Fibroblast of villous mesenchyme (primary cell): ENCODE measurements around the gene FLAD1. TPM values are rescaled to one million over a fixed set of nuclear protein-coding genes. Genes with fewer than 3 reads are reported as not detected.
A peak's percentile ranks its signal among the peaks of the same experiment; 100 is the strongest.

Experiments
- DNase-seq: peaks from one replicate; pipeline ENCODE4 v3.0.0-alpha.2; 2010; ENCODE audit warnings: low read depth
- H3K4me3 ChIP-seq: 2 replicates; pipeline ENCODE4 v1.5.1; 2011; ENCODE audit warnings: low read depth, mild to moderate bottlenecking, low read length
- total RNA-seq: library from RNA; depleted of rRNA; stranded (reverse); fragments of >200 nt; gene quantifications from 2 replicates; pipeline ENCODE4 v1.2.3, GENCODE V29; 2012
- TF ChIP-seq, protein P1 (sequence below): IDR thresholded peaks from 2 replicates; pipeline ENCODE4 v1.5.1; 2012; ENCODE audit warnings: low read depth, mild to moderate bottlenecking, low read length; ENCODE audit not compliant: insufficient read depth

FLAD1 gene
- total RNA-seq, 1 donor, result 22.9 TPM

DNA sequence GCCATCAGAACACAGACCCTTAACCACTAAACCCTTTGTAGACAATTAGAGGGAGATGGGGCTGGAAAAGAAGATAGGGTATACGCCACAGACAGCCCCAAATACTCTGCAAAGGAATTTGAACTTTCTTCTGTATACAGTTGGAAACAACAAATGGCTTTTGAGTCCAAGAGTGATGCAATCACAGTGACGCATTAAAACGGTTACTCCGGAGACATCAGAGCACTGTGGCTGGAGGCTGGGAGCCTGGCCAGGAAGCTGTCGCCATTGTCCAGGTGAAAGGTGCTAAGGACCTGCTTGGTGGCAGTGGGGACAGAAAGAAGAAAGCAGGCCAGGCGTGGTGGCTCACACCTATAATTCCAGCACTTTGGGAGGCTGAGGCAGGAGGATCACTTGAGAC lies 4.2 kb downstream of the FLAD1 start:
- no peak for DNase-seq
- H3K4me3 ChIP-seq, result no peak overlapping the region
- TF ChIP-seq, protein P1, sequence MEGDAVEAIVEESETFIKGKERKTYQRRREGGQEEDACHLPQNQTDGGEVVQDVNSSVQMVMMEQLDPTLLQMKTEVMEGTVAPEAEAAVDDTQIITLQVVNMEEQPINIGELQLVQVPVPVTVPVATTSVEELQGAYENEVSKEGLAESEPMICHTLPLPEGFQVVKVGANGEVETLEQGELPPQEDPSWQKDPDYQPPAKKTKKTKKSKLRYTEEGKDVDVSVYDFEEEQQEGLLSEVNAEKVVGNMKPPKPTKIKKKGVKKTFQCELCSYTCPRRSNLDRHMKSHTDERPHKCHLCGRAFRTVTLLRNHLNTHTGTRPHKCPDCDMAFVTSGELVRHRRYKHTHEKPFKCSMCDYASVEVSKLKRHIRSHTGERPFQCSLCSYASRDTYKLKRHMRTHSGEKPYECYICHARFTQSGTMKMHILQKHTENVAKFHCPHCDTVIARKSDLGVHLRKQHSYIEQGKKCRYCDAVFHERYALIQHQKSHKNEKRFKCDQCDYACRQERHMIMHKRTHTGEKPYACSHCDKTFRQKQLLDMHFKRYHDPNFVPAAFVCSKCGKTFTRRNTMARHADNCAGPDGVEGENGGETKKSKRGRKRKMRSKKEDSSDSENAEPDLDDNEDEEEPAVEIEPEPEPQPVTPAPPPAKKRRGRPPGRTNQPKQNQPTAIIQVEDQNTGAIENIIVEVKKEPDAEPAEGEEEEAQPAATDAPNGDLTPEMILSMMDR, result no peak

DNA sequence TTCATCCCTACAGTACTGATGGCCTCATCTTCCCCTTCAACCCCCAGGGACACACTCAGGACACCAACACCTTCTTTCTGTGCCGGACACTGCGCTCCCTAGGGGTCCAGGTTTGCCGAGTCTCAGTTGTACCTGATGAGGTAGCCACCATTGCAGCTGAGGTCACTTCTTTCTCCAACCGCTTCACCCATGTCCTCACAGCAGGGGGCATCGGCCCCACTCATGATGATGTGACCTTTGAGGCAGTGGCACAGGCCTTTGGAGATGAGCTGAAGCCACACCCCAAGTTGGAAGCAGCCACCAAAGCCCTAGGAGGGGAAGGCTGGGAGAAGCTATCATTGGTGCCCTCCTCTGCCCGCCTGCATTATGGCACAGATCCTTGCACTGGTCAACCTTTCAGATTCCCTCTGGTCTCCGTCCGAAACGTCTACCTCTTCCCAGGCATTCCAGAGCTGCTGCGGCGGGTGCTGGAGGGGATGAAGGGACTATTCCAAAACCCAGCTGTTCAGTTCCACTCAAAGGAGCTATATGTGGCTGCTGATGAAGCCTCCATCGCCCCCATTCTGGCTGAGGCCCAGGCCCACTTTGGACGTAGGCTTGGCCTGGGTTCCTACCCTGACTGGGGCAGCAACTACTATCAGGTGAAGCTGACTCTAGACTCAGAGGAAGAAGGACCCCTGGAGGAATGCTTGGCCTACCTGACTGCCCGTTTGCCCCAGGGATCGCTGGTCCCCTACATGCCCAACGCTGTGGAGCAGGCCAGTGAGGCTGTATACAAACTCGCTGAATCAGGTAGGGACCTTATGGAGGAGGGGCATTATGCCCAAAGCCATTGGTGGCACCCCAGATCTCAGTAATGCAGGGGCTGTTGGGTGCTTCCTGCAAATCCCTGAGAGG lies 5.2 kb downstream of the FLAD1 start:
- no peak for DNase-seq
- TF ChIP-seq, protein P1, result no peak
- H3K4me3 ChIP-seq, result no peak overlapping the region

DNA sequence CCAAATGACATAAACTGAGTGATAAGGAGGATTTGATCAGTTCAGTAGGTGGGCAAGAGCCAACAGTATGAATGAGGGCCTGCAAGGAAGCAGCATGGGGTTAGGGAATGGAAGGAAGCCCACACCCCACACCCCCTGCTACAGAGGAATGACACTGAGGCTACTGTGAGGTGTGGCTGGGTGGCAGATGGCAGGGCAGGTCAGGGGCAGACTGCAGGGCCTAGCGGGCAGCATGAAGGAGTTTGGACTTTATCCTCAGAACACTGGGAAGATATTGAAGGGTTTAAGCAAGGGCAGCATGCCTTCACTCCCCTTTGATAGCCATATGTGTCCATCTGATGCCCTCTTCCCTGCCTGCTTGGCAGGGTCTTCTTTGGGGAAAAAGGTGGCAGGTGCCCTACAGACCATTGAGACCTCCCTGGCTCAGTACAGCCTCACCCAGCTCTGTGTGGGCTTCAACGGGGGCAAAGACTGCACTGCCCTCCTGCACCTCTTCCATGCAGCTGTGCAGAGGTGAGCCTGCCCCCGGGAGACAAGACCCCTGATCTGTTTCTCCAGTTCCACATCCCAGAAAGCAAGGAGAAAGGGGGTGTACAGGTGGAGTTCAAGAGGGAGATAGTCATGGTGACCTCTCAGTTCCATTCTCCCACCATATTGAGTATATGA lies 6.2 kb downstream of the FLAD1 start:
- no peak for DNase-seq
- no peak overlapping the region for H3K4me3 ChIP-seq
- TF ChIP-seq, protein P1, result no peak

DNA sequence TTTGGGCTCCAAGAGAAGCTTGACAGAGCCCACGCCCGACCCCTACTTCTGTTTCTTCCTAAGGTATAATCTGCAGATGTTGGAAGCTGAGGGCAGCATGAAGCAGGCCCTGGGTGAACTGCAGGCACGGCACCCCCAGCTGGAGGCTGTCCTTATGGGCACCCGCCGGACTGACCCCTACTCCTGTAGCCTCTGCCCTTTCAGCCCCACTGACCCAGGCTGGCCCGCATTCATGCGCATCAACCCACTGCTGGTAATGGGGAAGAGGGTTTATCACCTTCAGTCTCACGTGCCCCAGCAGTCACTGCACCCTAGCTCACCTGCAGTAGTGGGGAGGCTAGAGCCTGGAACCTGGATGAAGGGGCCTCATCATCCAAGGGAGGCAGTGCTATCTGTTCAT lies 7.1 kb downstream of the FLAD1 start:
- TF ChIP-seq, protein P1, result no peak
- DNase-seq, result no peak
- H3K4me3 ChIP-seq, result no peak overlapping the region

DNA sequence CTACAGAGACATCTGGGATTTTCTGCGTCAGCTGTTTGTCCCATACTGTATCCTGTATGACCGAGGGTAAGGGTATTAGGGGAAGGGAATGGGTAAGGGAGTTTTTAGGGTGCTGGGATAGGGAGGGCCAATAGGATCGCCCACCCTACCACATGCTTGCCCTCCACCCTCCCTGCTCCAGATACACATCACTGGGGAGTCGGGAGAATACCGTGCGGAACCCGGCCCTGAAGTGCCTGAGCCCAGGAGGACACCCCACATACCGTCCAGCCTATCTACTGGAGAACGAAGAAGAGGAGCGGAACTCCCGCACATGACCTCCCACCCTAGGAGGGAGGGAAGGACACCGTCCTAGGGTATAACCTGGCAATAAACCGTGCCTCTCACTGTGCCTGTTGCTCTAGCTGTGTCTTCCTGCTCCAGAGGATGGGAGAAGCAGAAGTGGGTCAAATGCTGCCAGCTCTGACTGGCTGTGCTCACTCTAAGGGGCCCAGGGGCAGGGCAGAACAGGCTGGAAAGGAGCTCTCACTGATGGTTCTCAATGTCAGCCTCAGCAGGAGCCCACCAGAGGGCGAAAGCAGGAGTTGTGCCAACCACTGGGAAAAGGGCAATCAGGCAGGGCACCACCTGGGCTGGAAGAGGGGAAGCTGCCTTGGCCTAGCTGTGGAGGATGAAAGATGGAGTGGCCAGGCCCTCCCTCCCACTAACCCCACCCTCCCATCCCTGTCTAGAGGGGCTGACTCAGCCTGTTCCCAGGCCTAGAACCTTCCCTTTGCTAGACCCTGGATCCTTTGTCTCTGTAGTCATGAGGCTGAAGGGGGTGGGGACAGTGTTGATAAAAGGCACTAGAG lies 9.8 kb downstream of the FLAD1 start:
- no peak overlapping the region for H3K4me3 ChIP-seq
- peak; percentile 35 for DNase-seq
- TF ChIP-seq, protein P1, result peak; percentile 22

DNA sequence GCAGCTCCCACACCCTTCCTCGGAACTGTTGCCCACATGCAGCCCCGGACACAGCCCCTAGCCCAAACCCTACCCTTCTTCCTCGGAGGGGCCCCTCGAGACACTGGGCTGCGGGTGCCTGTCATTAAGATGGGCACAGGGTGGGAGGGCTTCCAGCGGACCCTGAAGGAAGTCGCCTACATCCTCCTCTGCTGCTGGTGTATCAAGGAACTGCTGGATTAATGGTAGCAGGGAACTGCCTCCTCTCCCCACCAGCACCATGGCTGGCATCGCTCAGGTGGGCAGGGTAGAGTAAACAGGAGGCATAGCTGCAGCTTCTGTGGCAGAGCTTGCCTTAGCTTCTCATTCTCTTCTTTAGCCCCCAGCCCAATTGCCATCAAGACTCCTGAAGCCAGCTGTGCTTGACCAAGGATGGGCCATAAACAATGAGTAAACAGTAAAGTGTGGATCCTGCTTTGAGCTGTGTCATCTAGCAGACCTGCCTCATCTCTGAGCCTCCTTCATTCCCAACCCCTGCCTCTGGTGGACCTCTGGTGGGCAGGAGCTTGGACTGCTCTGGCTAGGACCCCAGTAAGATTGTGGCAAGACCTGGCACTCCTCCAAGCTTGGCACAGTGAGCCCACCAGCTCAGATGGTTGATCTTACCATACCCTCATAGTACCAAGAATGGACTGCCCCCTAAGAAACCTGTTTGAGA lies 10.6 kb downstream of the FLAD1 start, which contains the start of gene LENEP:
LENEP (plus strand) TSS at position 15 of the 697 bp plus-strand sequence; CDS start at position 37, 22 bp downstream.
- TF ChIP-seq, protein P1, result no peak
- DNase-seq, result no peak
- no peak within 1 kb of the TSS for H3K4me3 ChIP-seq
